Panc1 (cell line): ENCODE results near the gene ANKRD42. TPM values are rescaled to one million over a fixed set of nuclear protein-coding genes. Genes with fewer than 3 reads are reported as not detected.

Experiments used
- ATAC-seq: fragments of 200-7000 bp; cut with Tn5 transposase; 2 replicates; pipeline ENCODE4 v1.9.1; 2020; ENCODE audit warnings: mild to moderate bottlenecking, moderate library complexity
- BruUV-seq: library from RNA; stranded (reverse); fragments of 400-500 nt; replicated peaks from 2 replicates; lab custom pipeline; 2021; lab: Mats Ljungman, UMichigan
- CTCF ChIA-PET: fragments of 300-600 bp; sonication (Branson Sonifier 250); formaldehyde crosslinking; loops from one replicate; lab custom pipeline; 2022; ENCODE audit warnings: antibody characterized with exemption; lab: Charles Lee
- POLR2A ChIA-PET: fragments of 300-600 bp; sonication (Branson Sonifier 250); formaldehyde crosslinking; loops from one replicate; lab custom pipeline; 2022; ENCODE audit warnings: antibody characterized with exemption; lab: Charles Lee
- DNase-seq: peaks from one replicate; pipeline ENCODE4 v3.0.0-alpha.2; 2010; ENCODE audit warnings: low read depth, low spot score
- H3K27ac ChIP-seq: 2 replicates; pipeline ENCODE4 v1.5.1; 2011; ENCODE audit warnings: mild to moderate bottlenecking, low read length, inconsistent platforms
- H3K27me3 ChIP-seq: fragments of 200-500 bp; sonication (Bioruptor generic); 2 replicates; pipeline ENCODE4 v1.6.0; 2014; ENCODE audit warnings: low read length, inconsistent platforms; ENCODE audit not compliant: control insufficient read depth, insufficient read depth
- H3K36me3 ChIP-seq: fragments of 200-500 bp; sonication (Bioruptor generic); 2 replicates; pipeline ENCODE4 v1.5.1; 2014; ENCODE audit warnings: inconsistent platforms, mild to moderate bottlenecking, low read length, moderate library complexity; ENCODE audit not compliant: control insufficient read depth, insufficient read depth
- H3K4me1 ChIP-seq: 2 replicates; pipeline ENCODE4 v1.5.1; 2011; ENCODE audit warnings: inconsistent platforms, mild to moderate bottlenecking, low read length, moderate library complexity; ENCODE audit not compliant: control insufficient read depth, insufficient read depth
- H3K4me3 ChIP-seq, 2 experiments: 2 replicates each; pipeline ENCODE4 v1.5.1; 2011 to 2012; ENCODE audit warnings: low read depth in 2 of 2, low read length in 2 of 2, mild to moderate bottlenecking in 2 of 2, inconsistent platforms in 1 of 2, moderate library complexity in 1 of 2
- H3K9me3 ChIP-seq: fragments of 200-500 bp; sonication (Bioruptor generic); 2 replicates; pipeline ENCODE4 v1.5.1; 2014; ENCODE audit warnings: low read depth, mild to moderate bottlenecking, inconsistent platforms, low read length, moderate library complexity; ENCODE audit not compliant: control insufficient read depth, insufficient read depth
- POLR2AphosphoS5 ChIP-seq: IDR thresholded peaks from 2 replicates; pipeline ENCODE4 v1.6.1; 2012; ENCODE audit warnings: mild to moderate bottlenecking, low read depth, low read length, moderate library complexity
- REST ChIP-seq, 2 experiments: IDR thresholded peaks; 2 replicates each; pipeline ENCODE4 v1.6.1; 2011 to 2012; ENCODE audit warnings: low read depth in 2 of 2, control low read depth in 1 of 2, low read length in 1 of 2, mild to moderate bottlenecking in 1 of 2, moderate library complexity in 1 of 2; ENCODE audit not compliant: insufficient read depth in 1 of 2
- SIN3A ChIP-seq: IDR thresholded peaks from 2 replicates; pipeline ENCODE4 v1.6.1; 2012; ENCODE audit warnings: low read depth, mild to moderate bottlenecking, low read length, moderate library complexity, borderline replicate concordance; ENCODE audit not compliant: insufficient read depth
- TCF7L2 ChIP-seq: IDR thresholded peaks from 2 replicates; pipeline ENCODE4 v1.6.1; 2011; ENCODE audit warnings: mild to moderate bottlenecking, low read depth, low read length, inconsistent platforms
- in situ Hi-C: cut with HindIII; loops from 2 replicates; pipeline ENCODE4 v1.10.0; 2016; ENCODE audit warnings: low sequenced_read_pairs, low pct_unique_long_range_greater_than_20kb
- intact Hi-C: fragments of 100-400 bp; cut with micrococcal nuclease; formaldehyde crosslinking; loops from one replicate; pipeline ENCODE4 v1.10.0; 2022; ENCODE audit not compliant: unreplicated experiment
- total RNA-seq: library from RNA; stranded (reverse); gene quantifications from one replicate; pipeline ENCODE4 v1.2.1, GENCODE V29; 2021; ENCODE audit not compliant: unreplicated experiment
- TF ChIP-seq, protein P1 (sequence below): fragments of 450-650 bp; IDR thresholded peaks from 2 replicates; pipeline ENCODE4 v1.5.1; 2017; ENCODE audit warnings: mild to moderate bottlenecking

Gene ANKRD42
- total RNA-seq, 1 experiment from 2014 or later: 14.8 TPM

DNA sequence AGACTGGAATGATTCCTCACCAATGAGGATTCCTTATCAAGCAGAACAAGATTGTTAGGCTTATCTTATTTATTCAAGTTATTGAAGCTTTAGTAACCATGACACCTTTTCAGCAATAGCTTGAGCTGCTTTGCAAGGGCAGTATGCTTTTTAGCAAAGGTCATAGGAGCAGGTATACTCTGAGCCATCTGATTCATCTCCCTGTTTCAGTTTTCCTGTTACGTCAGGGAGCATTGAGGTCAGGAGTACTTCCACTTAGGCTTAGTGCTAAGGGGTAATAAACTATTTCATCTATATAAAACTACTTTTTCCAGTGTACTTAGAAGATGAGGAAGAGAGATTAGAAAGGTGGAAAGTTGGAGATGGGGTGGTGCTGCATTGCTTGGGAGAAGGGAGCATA is 17.7 kb upstream of the ANKRD42 start:
- intact Hi-C loops: no loop called here
- in situ Hi-C loops: no loop called here
- Histone ChIP-seq H3K27ac (no peak overlapping the region), H3K36me3 (peaks cover 35% of the 10 kb centered on the region), H3K9me3 (no peaks in the 10 kb centered on the region), H3K4me1 (peaks cover 5% of the 10 kb centered on the region; the same call in 1 of the 2 replicates), H3K27me3 (no peaks in the 10 kb centered on the region), H3K4me3 (no peak overlapping the region)
- TF ChIP-seq REST (IDR thresholded peaks at IDR 0.05; ENCODE audit: insufficient read depth in 1 of 2, low read depth in 2 of 2, low read length in 1 of 2): no peak
- no peak for TF ChIP-seq TCF7L2
- TF ChIP-seq, protein P1, sequence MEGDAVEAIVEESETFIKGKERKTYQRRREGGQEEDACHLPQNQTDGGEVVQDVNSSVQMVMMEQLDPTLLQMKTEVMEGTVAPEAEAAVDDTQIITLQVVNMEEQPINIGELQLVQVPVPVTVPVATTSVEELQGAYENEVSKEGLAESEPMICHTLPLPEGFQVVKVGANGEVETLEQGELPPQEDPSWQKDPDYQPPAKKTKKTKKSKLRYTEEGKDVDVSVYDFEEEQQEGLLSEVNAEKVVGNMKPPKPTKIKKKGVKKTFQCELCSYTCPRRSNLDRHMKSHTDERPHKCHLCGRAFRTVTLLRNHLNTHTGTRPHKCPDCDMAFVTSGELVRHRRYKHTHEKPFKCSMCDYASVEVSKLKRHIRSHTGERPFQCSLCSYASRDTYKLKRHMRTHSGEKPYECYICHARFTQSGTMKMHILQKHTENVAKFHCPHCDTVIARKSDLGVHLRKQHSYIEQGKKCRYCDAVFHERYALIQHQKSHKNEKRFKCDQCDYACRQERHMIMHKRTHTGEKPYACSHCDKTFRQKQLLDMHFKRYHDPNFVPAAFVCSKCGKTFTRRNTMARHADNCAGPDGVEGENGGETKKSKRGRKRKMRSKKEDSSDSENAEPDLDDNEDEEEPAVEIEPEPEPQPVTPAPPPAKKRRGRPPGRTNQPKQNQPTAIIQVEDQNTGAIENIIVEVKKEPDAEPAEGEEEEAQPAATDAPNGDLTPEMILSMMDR: no peak
- TF ChIP-seq SIN3A: no peak
- no peak for TF ChIP-seq POLR2AphosphoS5
- no peak for ATAC-seq
- BruUV-seq: no TSS peak
- ChIA-PET POLR2A (no interaction called here), CTCF (no interaction called here)
- DNase-seq: no peak

GRCh38 chr11:83181815-83182214 is 11.7 kb upstream of the ANKRD42 start:
- H3K27me3 ChIP-seq: no peaks in the 10 kb centered on the region
- H3K4me1 ChIP-seq: no peaks in the 10 kb centered on the region
- H3K4me3 ChIP-seq: no peak overlapping the region
- no peak for ATAC-seq
- H3K9me3 ChIP-seq: no peaks in the 10 kb centered on the region
- no peak for DNase-seq
- H3K36me3 ChIP-seq: peaks cover 57% of the 10 kb centered on the region
- CTCF ChIA-PET: no interaction called here
- intact Hi-C loops: no loop called here
- in situ Hi-C loops: no loop called here
- no TSS peak for BruUV-seq
- H3K27ac ChIP-seq: no peak overlapping the region
- POLR2A ChIA-PET: interaction anchor here (0.6 to 0.7 kb wide), 2 partner anchors 9 to 183 kb away, joined by 3 to 5 read pairs; no protein-coding TSS in a partner anchor
- TF ChIP-seq TCF7L2 (no peak), REST (IDR thresholded peaks at IDR 0.05; ENCODE audit: insufficient read depth in 1 of 2, low read depth in 2 of 2, low read length in 1 of 2) (no peak), SIN3A (no peak), POLR2AphosphoS5 (no peak)
- TF ChIP-seq, protein P1: no peak
